ENCODE results near the gene TMC3.

DNA sequence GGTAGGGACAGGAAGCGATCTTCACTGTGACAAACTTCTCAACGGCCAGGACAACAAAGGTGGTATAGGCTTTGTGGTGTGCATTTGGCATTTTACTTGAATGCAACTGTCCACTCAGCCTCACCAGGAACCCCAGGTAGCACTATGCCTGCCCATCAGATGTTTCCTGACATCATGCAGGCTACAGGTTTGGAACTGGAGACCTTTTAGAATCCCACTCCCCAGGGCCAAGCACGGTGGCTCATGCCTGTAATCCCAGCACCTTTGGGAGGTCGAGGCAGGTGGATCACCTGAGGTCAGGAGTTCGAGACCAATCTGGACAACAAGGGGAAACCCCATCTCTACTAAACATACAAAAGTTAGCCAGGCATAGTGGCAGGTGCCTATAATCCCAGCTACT, 59.6 kb downstream of the TMC3 start:
- TF ChIP-seq, protein P1, sequence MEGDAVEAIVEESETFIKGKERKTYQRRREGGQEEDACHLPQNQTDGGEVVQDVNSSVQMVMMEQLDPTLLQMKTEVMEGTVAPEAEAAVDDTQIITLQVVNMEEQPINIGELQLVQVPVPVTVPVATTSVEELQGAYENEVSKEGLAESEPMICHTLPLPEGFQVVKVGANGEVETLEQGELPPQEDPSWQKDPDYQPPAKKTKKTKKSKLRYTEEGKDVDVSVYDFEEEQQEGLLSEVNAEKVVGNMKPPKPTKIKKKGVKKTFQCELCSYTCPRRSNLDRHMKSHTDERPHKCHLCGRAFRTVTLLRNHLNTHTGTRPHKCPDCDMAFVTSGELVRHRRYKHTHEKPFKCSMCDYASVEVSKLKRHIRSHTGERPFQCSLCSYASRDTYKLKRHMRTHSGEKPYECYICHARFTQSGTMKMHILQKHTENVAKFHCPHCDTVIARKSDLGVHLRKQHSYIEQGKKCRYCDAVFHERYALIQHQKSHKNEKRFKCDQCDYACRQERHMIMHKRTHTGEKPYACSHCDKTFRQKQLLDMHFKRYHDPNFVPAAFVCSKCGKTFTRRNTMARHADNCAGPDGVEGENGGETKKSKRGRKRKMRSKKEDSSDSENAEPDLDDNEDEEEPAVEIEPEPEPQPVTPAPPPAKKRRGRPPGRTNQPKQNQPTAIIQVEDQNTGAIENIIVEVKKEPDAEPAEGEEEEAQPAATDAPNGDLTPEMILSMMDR (optimal IDR thresholded peaks at IDR 0.05 in 1 of 3, IDR thresholded peaks at IDR 0.05 in 1 of 3, conservative IDR thresholded peaks at IDR 0.05 in 1 of 3; ENCODE audit: extremely low read depth in 1 of 3, insufficient read depth in 2 of 3, low read length in 3 of 3), result no peak
- TF ChIP-seq EZH2 (IDR thresholded peaks at IDR 0.05; ENCODE audit: low read length), result no peak

Measured in keratinocyte (primary cell).